PFSK-1 (cell line): Measurements from ENCODE around the gene FAM83E.
A peak's percentile ranks its signal among the peaks of the same experiment; 100 is the strongest.

Experiments used
- FOXP2 ChIP-seq: optimal IDR thresholded peaks from 2 replicates; pipeline ENCODE3; 2011; ENCODE audit warnings: borderline replicate concordance, control low read depth, inconsistent platforms; ENCODE audit not compliant: insufficient read depth; ENCODE audit errors: extremely low read length, extremely low read depth
- POLR2AphosphoS5 ChIP-seq: IDR thresholded peaks from 2 replicates; pipeline ENCODE4 v1.6.1; 2012; ENCODE audit warnings: low read depth, mild to moderate bottlenecking, control low read depth, low read length, moderate library complexity
- SIN3A ChIP-seq: IDR thresholded peaks from 2 replicates; pipeline ENCODE4 v1.6.1; 2012; ENCODE audit warnings: mild to moderate bottlenecking, low read length, moderate library complexity, borderline replicate concordance; ENCODE audit not compliant: insufficient read depth
- TAF1 ChIP-seq: IDR thresholded peaks from 2 replicates; pipeline ENCODE4 v1.6.1; 2012; ENCODE audit warnings: low read length, control low read depth, borderline replicate concordance; ENCODE audit not compliant: insufficient read depth
- TF ChIP-seq, protein P1 (sequence below), 2 experiments: IDR thresholded peaks; 2 replicates each; pipeline versions ENCODE4 v1.6.1 to v1.8.0; 2011 to 2012; ENCODE audit warnings: low read depth in 2 of 2, low read length in 2 of 2, control low read depth in 1 of 2, inconsistent platforms in 1 of 2, mild to moderate bottlenecking in 1 of 2, moderate library complexity in 1 of 2; ENCODE audit not compliant: insufficient read depth in 1 of 2

Gene FAM83E

GRCh38 chr19:48595171-48595570 is 19.7 kb downstream of the FAM83E start:
- TF ChIP-seq SIN3A (no peak), FOXP2 (no peak), POLR2AphosphoS5 (no peak), TAF1 (no peak)
- TF ChIP-seq, protein P1, sequence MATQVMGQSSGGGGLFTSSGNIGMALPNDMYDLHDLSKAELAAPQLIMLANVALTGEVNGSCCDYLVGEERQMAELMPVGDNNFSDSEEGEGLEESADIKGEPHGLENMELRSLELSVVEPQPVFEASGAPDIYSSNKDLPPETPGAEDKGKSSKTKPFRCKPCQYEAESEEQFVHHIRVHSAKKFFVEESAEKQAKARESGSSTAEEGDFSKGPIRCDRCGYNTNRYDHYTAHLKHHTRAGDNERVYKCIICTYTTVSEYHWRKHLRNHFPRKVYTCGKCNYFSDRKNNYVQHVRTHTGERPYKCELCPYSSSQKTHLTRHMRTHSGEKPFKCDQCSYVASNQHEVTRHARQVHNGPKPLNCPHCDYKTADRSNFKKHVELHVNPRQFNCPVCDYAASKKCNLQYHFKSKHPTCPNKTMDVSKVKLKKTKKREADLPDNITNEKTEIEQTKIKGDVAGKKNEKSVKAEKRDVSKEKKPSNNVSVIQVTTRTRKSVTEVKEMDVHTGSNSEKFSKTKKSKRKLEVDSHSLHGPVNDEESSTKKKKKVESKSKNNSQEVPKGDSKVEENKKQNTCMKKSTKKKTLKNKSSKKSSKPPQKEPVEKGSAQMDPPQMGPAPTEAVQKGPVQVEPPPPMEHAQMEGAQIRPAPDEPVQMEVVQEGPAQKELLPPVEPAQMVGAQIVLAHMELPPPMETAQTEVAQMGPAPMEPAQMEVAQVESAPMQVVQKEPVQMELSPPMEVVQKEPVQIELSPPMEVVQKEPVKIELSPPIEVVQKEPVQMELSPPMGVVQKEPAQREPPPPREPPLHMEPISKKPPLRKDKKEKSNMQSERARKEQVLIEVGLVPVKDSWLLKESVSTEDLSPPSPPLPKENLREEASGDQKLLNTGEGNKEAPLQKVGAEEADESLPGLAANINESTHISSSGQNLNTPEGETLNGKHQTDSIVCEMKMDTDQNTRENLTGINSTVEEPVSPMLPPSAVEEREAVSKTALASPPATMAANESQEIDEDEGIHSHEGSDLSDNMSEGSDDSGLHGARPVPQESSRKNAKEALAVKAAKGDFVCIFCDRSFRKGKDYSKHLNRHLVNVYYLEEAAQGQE (IDR thresholded peaks at IDR 0.05; ENCODE audit: insufficient read depth in 1 of 2, low read depth in 2 of 2, low read length in 2 of 2): no peak

GRCh38 chr19:48591021-48591420 is 23.9 kb downstream of the FAM83E start:
- no peak for TF ChIP-seq POLR2AphosphoS5
- TF ChIP-seq TAF1: no peak
- TF ChIP-seq, protein P1 (IDR thresholded peaks at IDR 0.05; ENCODE audit: insufficient read depth in 1 of 2, low read depth in 2 of 2, low read length in 2 of 2): no peak
- no peak for TF ChIP-seq SIN3A
- no peak for TF ChIP-seq FOXP2

- TF ChIP-seq POLR2AphosphoS5 (no peak), TAF1 (no peak), FOXP2 (peak; percentile 78)
Measured at GRCh38 chr19:48588670-48589401, 26.0 kb downstream of the FAM83E start.

DNA sequence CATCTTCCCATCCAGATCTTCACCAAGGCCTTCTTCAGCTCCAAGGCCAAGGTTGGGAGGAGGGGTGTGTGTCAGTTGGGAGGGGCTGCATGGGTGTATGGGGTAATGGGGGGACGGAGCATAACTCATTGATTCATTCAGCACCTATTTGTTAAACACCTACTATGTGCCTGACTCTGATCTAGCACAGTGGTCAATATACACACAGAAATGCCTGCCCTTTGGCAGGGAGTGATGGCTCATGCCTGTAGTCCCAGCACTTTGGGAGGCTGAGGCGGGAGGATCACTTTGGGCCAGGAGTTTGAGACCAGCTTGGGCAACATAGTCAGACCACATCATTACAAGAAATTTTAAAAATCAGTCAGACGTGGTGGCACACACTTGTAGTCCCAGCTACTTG is 27.5 kb downstream of the FAM83E start:
- TF ChIP-seq, protein P1 (IDR thresholded peaks at IDR 0.05; ENCODE audit: insufficient read depth in 1 of 2, low read depth in 2 of 2, low read length in 2 of 2): no peak
- no peak for TF ChIP-seq POLR2AphosphoS5
- TF ChIP-seq TAF1: no peak
- TF ChIP-seq SIN3A: no peak
- TF ChIP-seq FOXP2: no peak

DNA sequence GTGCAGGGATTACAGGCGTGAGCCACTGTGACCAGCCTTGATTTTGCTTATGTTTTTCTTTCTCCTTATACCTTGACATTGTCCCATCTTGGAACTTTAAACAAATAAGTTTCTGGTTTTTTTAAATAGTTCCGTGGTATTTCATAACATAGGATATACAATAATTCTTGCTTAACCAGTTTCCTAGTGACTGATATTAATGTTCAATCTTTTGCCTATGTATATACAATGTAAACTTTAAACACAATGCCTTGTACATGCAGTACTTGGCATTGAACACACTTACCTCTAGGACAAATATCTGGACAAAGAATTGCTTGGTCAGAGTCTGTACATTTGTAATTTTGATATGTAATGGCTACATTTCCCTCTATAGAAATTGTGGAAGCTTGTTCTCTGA is 32.7 kb downstream of the FAM83E start:
- TF ChIP-seq FOXP2 (no peak), SIN3A (no peak), POLR2AphosphoS5 (no peak), TAF1 (no peak)
- TF ChIP-seq, protein P1 (IDR thresholded peaks at IDR 0.05; ENCODE audit: insufficient read depth in 1 of 2, low read depth in 2 of 2, low read length in 2 of 2): no peak
